Raji (cell line): ENCODE results near the gene PLPP4.

Source experiments
- POLR2A ChIP-seq: IDR thresholded peaks from 2 replicates; pipeline ENCODE4 v1.6.1; 2011; ENCODE audit warnings: low read depth, low read length, control low read depth; ENCODE audit not compliant: insufficient read depth

PLPP4 gene

GRCh38 chr10:120587061-120587460 lies 130.0 kb downstream of the PLPP4 start:
- no peak for TF ChIP-seq POLR2A

- TF ChIP-seq POLR2A = no peak
These were observed 131.3 kb downstream of the PLPP4 start for GRCh38 chr10:120588311-120588710.

- no peak for TF ChIP-seq POLR2A
These were observed 136.7 kb downstream of the PLPP4 start for GRCh38 chr10:120593693-120594092.

GRCh38 chr10:120597902-120598301 lies 140.9 kb downstream of the PLPP4 start:
- no peak for TF ChIP-seq POLR2A

GRCh38 chr10:120598386-120598785 lies 141.4 kb downstream of the PLPP4 start:
- TF ChIP-seq POLR2A = no peak

GRCh38 chr10:120599200-120599724 lies 142.2 kb downstream of the PLPP4 start:
- TF ChIP-seq POLR2A = no peak

GRCh38 chr10:120600871-120601649 lies 144.0 kb downstream of the PLPP4 start:
- no peak for TF ChIP-seq POLR2A

GRCh38 chr10:120601999-120602398 lies 145.0 kb downstream of the PLPP4 start:
- no peak for TF ChIP-seq POLR2A

GRCh38 chr10:120605410-120605809 lies 148.4 kb downstream of the PLPP4 start:
- TF ChIP-seq POLR2A = no peak

GRCh38 chr10:120606051-120606764 lies 149.2 kb downstream of the PLPP4 start:
- TF ChIP-seq POLR2A = no peak

GRCh38 chr10:120607016-120607709 lies 150.1 kb downstream of the PLPP4 start:
- TF ChIP-seq POLR2A = no peak

GRCh38 chr10:120607710-120608703 lies 151.0 kb downstream of the PLPP4 start:
- TF ChIP-seq POLR2A = no peak

GRCh38 chr10:120609006-120609405 lies 152.0 kb downstream of the PLPP4 start:
- TF ChIP-seq POLR2A = no peak

GRCh38 chr10:120610791-120611190 lies 153.8 kb downstream of the PLPP4 start:
- TF ChIP-seq POLR2A = no peak
